Kidney (tissue), 14 donors: Measurements from ENCODE around the gene ARSG. TPM values are rescaled to one million over a fixed set of nuclear protein-coding genes. Genes with fewer than 3 reads are reported as not detected.

Experiments used
- DNase-seq, 5 donors: peaks; one replicate each; pipeline ENCODE4 v3.0.0-alpha.2; 2013 to 2020
- FAIRE-seq: peaks from 2 replicates; lab custom pipeline; 2012; peaks lifted over from hg19 to GRCh38; lab: Jason Lieb, UNC
- H3K27ac ChIP-seq, 2 donors: one replicate each; pipeline ENCODE4 v1.7.0; 2013; ENCODE audit warnings: low read depth in 2 of 2, low read length in 2 of 2, inconsistent platforms in 1 of 2
- H3K27me3 ChIP-seq: one replicate; pipeline ENCODE4 v1.7.1; 2013; ENCODE audit warnings: low read length, inconsistent platforms; ENCODE audit not compliant: control insufficient read depth, insufficient read depth
- H3K36me3 ChIP-seq, 3 donors: one replicate each; pipeline versions ENCODE4 v1.7.0 to v1.7.1; 2013; ENCODE audit warnings: low read length in 3 of 3, control low read depth in 1 of 3, inconsistent platforms in 1 of 3; ENCODE audit not compliant: insufficient read depth in 3 of 3, control insufficient read depth in 2 of 3
- H3K4me1 ChIP-seq, 3 donors: one replicate each; pipeline versions ENCODE4 v1.7.0 to v1.7.1; 2013; ENCODE audit warnings: low read length in 3 of 3, inconsistent platforms in 1 of 3, low read depth in 1 of 3; ENCODE audit not compliant: control insufficient read depth in 2 of 3, insufficient read depth in 2 of 3
- H3K4me3 ChIP-seq, 3 donors: one replicate each; pipeline versions ENCODE4 v1.7.0 to v1.8.1; 2013; ENCODE audit warnings: low read length in 3 of 3, control low read depth in 1 of 3, inconsistent platforms in 1 of 3
- H3K9ac ChIP-seq, 3 donors: one replicate each; pipeline versions ENCODE4 v1.7.0 to v1.7.1; 2013; ENCODE audit warnings: low read length in 3 of 3, control low read depth in 1 of 3, inconsistent platforms in 1 of 3
- H3K9me3 ChIP-seq, 3 donors: one replicate each; pipeline versions ENCODE4 v1.7.0 to v1.7.1; 2013; ENCODE audit warnings: low read length in 3 of 3, control low read depth in 1 of 3, inconsistent platforms in 1 of 3; ENCODE audit not compliant: control insufficient read depth in 2 of 3, insufficient read depth in 1 of 3
- CTCF ChIP-seq: IDR thresholded peaks from 3 replicates; pipeline ENCODE4 v1.5.1; 2012; ENCODE audit warnings: mild to moderate bottlenecking, moderate library complexity, borderline replicate concordance; ENCODE audit not compliant: insufficient read depth; ENCODE audit errors: extremely low read depth
- intact Hi-C: fragments of 100-400 bp; cut with DNase I; formaldehyde crosslinking; loops from one replicate; pipeline ENCODE4 v1.11.1; 2022
- polyA plus RNA-seq: library from polyadenylated mRNA; stranded (reverse); fragments of 350-450 nt; fragmentation: Illumina TruSeq; extraction: RNeasy Lipid Tissue Mini Kit (QIAGEN cat#74804); gene quantifications from one replicate; pipeline ENCODE4 v1.2.3, GENCODE V29; 2014; ENCODE audit warnings: low read depth, low replicate concordance; ENCODE audit not compliant: insufficient read depth
- total RNA-seq: library from RNA; stranded (reverse); fragmentation: NEBNext Ultra II Directional; extraction: Animal tissue kit (Norgen Biotek cat#: 25700); gene quantifications from one replicate; pipeline ENCODE4 v1.2.1, GENCODE V29; 2021
- donor health status: control.
- donor health status: control.
- donor health status: control.
- donor health status: control.
- donor health status: control.
- donor health status: DM: yes; HTN: yes; CAD: no.
- donor health status: Normal renal cell carcinoma (clear cell type).

Gene ARSG
- total and polyA plus RNA-seq, 2 donors from 2014 or later, result 5.0 to 12.6 TPM

GRCh38 chr17:68439656-68440290 is 148.5 kb downstream of the ARSG start:
- TF ChIP-seq CTCF, result no peak
- Histone ChIP-seq H3K4me1 (peaks cover 0 to 24% (median 14%) of the 10 kb centered on the region in 3 donors), H3K9ac (no peak overlapping the region), H3K9me3 (no peaks in the 10 kb centered on the region), H3K4me3 (no peak overlapping the region), H3K36me3 (peaks cover 0 to 9% (median 6%) of the 10 kb centered on the region in 3 donors), H3K27me3 (no peaks in the 10 kb centered on the region), H3K27ac (no peak overlapping the region)
- intact Hi-C loops, result loop anchor here (10.0 kb wide), 1 partner anchor 175 kb away; no protein-coding TSS in a partner anchor
- DNase-seq (no peak), FAIRE-seq (no peak)

GRCh38 chr17:68440526-68440925 is 149.2 kb downstream of the ARSG start:
- no peaks in the 10 kb centered on the region for H3K27me3 ChIP-seq
- H3K4me1 ChIP-seq, result peaks cover 0 to 24% (median 14%) of the 10 kb centered on the region in 3 donors
- H3K27ac ChIP-seq, result peak overlapping the region; percentile 52 to 62
- no peak for TF ChIP-seq CTCF
- H3K4me3 ChIP-seq, result peak overlapping the region in 1 of 3 donors; percentile 22
- no peak overlapping the region for H3K9ac ChIP-seq
- FAIRE-seq, result no peak
- DNase-seq, result no peak
- H3K36me3 ChIP-seq, result peaks cover 0 to 4% (median 3%) of the 10 kb centered on the region in 3 donors
- intact Hi-C loops, result no loop called here
- no peaks in the 10 kb centered on the region for H3K9me3 ChIP-seq

DNA sequence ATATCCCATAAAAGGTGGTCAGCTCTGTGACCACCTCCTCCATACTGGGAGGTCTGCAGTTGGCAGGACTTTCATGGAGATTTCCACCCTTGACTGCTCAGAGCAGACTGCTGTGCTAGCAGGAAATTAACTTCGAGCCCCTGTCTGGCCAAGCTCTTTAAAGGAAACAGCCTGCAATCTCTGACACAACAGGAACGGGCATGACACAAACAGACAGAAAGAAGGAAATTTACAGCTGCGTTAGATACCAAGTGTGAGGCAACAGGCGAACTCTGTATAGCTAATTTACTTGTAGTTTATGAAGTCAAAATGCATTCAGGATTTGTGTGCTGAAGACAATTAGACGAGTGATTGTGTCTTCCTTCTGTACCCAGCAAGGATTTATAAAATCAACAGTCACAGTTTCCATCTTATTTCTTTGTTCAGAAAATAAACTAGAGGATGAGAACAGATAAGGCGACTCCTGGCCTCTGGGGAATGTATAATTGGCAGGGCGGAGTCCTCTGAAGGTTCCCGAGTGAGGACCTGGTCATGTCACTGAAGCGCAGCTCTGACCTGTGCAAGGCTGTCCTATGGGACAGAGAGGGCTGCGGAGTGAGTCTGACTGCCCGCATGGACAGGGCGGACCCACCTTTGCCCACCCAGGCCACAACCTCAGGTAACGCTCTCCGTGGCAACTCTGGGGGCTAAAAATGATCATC is 149.9 kb downstream of the ARSG start:
- no peak for FAIRE-seq
- H3K4me1 ChIP-seq, result peaks cover 0 to 24% (median 14%) of the 10 kb centered on the region in 3 donors
- H3K27ac ChIP-seq, result peak overlapping the region; percentile 52 to 62
- DNase-seq, result peak in 3 of 5 donors; percentile 48 to 78 (median 58)
- no peaks in the 10 kb centered on the region for H3K36me3 ChIP-seq
- H3K27me3 ChIP-seq, result no peaks in the 10 kb centered on the region
- peak overlapping the region in 1 of 3 donors; percentile 22 for H3K4me3 ChIP-seq
- peak overlapping the region in 1 of 3 donors; percentile 26 for H3K9ac ChIP-seq
- H3K9me3 ChIP-seq, result no peaks in the 10 kb centered on the region
- no peak for TF ChIP-seq CTCF
- intact Hi-C loops, result no loop called here
